GM19238 (cell line): Measurements from ENCODE around the gene PPM1H.

ENCODE experiments used
- DNase-seq: peaks from one replicate; pipeline ENCODE4 v3.0.0; 2011; ENCODE audit warnings: low spot score; ENCODE audit not compliant: insufficient read length

The PPM1H gene

GRCh38 chr12:62618930-62619329 is 316.0 kb downstream of the PPM1H start:
- DNase-seq = no peak

GRCh38 chr12:62618319-62618718 is 316.6 kb downstream of the PPM1H start:
- DNase-seq = no peak

DNA sequence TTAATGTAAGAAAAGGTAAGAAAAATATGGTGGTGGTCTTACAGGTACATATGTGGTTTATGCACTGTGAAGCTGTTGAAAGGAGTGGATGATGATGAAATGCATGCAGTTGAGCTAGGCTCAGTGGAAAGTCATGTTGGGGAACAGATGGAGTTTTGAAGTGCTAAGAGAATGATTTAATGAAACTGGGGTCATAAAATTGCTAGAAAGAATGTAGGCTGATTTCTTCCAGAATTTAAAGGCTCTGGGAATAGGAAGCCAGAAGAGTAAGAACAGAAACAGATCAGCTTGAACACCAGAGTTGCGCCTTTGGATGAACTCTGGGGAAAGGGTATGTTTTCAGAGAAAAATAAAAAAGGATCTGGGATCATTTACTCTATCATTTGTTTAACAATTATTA is 321.9 kb downstream of the PPM1H start:
- DNase-seq = no peak

DNA sequence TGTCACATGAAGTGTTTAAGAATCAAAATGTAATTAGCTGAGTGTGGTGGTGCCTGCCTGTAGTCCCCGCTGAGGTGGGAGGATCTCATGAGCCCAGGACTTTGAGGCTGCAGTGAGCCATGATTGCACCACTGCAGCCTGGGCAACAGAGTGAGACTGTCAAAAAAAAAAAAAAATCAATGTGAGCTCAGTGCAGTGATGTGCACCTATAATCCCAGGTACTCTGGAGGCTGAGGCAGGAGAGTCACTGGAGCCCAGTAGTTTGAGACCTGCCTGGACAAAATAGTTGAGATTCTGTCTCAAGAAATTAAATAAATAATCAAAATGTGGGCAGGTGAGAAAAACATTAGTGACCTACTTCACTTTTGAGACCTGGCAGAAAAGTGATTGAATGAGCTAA is 328.3 kb downstream of the PPM1H start:
- no peak for DNase-seq

GRCh38 chr12:62605981-62606380 is 329.0 kb downstream of the PPM1H start:
- DNase-seq = no peak

DNA sequence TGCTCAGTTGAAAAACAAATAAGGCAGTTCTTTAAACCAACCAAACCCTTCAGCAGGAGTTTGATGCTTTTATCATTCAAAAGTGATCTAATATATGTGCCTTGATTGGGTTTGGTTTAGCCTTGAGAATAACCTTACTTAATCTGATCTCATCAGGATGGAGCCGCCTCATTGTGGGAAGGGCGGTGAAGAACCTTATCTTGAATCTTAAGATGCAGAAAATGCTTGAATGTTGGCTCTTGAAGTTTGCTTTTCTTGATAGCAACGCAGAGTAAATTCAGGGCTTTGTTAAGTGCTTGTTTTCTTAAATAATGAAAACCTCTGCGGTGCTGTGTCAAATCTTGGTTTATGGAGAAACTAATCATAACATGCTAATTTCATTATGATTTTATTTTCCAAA is 330.1 kb downstream of the PPM1H start:
- DNase-seq = no peak

DNA sequence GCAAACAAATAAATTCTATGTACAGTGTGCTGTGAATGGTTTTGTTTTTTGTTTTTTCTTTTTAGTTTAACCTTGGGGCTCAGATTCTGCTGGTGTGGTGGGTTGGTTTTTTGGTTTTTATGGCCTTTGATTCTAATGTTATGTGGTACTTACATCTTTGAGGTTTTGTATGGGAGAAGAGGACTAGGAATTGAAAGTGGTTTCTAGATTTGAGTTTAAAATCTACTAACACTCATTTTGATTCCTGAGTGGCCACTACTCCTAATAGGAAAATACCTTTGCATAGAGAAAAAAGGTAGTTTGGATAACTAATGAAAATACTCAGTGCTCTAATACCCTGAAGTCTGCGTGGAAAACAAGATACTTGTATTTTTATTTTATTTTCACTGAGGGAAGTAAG is 330.6 kb downstream of the PPM1H start:
- no peak for DNase-seq

- DNase-seq = no peak
Measured at GRCh38 chr12:62603811-62604098, 331.2 kb downstream of the PPM1H start.

DNA sequence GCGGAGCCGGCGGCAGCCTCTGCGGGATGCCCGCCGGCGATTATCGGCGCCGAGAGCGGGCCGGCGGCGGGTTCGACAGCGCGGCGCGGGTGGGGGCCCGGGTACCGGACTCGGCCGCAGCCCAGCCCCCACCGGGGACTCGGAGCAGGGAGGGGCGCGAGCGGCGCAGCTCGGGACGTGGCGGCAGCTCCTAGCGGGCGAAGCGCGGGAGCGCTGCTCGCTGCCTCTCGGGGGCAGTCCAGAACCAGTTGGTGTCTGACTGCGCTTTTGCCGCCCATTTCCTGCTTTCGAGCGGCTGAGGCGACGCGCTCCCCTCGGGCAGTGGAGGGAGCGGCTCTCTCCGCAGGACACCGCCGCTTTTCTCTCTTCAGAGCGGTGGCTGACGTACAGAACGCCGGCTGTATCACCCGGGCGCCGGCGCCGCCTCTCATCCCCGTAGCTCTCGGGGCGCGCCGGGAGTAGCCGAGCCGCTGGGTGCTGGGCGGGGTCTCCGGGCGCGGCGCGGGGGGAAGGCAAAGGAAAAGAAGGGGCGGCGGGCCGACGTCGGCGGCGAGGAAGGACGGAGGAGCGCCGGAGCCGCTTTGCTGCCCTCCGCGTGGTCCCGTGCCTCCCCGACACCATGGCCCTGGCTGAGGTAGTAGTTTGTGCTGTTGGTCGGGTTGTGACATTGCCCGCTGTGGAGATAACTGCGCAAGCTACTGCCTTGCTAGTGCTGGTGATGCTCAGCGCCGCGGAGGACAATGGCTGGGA is 331.7 kb downstream of the PPM1H start:
- peak; percentile 63 for DNase-seq

DNA sequence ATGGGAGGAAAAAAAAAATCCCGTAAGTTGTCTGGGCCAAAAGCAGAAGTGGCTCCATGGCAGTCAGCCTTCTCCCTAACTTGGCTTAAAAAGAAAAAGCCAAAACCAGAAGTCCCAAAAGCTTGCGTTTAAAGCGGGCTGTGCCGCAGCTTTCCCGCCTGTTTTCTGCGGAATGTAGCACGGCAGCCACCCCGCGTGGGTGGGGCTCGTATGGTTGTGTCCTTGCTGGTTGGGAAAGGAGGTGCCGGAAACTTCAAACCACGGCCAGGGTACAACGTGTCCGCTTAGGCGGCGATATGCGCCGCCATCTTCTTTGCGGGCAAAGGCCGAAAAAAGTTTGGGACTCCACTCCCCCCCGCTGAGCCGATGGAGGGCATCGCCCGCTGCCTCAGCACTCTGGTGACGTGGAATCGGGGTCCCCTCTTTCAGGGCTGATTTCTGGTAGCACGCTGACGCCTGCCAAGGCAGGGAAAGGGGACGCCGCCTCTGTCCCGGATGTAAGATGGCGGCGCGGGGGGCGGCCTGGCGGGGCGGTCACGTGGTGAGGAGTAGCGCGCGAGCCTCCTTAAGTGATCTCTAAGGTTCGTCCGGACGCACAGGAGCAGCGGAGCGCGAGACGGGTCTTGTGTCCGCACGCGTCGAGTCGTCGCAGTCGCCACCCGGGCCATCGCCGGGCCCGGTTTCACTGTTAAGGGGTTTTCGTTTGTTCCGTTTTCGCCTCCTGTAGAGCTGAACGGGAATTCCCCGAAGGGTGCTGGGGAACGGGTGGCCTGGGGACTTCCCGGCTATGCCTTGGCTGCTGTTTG is 332.5 kb downstream of the PPM1H start:
- DNase-seq = peak; percentile 71

GRCh38 chr12:62601765-62602164 is 333.2 kb downstream of the PPM1H start:
- DNase-seq = no peak

GRCh38 chr12:62599854-62600437 is 335.0 kb downstream of the PPM1H start:
- no peak for DNase-seq

GRCh38 chr12:62598846-62599245 is 336.1 kb downstream of the PPM1H start:
- DNase-seq = no peak

GRCh38 chr12:62597253-62597652 is 337.7 kb downstream of the PPM1H start:
- DNase-seq = no peak
